ENCODE data around the gene SLC25A22.

The SLC25A22 gene

GRCh38 chr11:788009-788640, 10.0 kb downstream of the SLC25A22 start:
- DNase-seq, result no peak

GRCh38 chr11:787084-787675, 10.9 kb downstream of the SLC25A22 start:
- DNase-seq, result no peak

GRCh38 chr11:786235-787083, 11.6 kb downstream of the SLC25A22 start:
- DNase-seq, result no peak

GRCh38 chr11:783581-784015, 14.5 kb downstream of the SLC25A22 start:
- no peak for DNase-seq

GRCh38 chr11:782264-783174, 15.6 kb downstream of the SLC25A22 start:
- DNase-seq, result no peak

GRCh38 chr11:779955-780532, 18.0 kb downstream of the SLC25A22 start:
- no peak for DNase-seq

- no peak for DNase-seq
Measured at GRCh38 chr11:778976-779954, 18.8 kb downstream of the SLC25A22 start.

- DNase-seq, result peak; percentile 95
Measured at GRCh38 chr11:777288-778255, 20.5 kb downstream of the SLC25A22 start, which contains the start of gene GATD1. GATD1 (minus strand) TSS chr11:777487; CDS start chr11:777462, 25 bp downstream.

GRCh38 chr11:776561-777287, 21.4 kb downstream of the SLC25A22 start:
- no peak for DNase-seq

GRCh38 chr11:776263-776560, 21.9 kb downstream of the SLC25A22 start:
- no peak for DNase-seq

GRCh38 chr11:774873-775592, 23.0 kb downstream of the SLC25A22 start:
- DNase-seq, result no peak

- no peak for DNase-seq
Measured at GRCh38 chr11:773830-774229, 24.3 kb downstream of the SLC25A22 start.

- no peak for DNase-seq
Measured at GRCh38 chr11:773425-773824, 24.7 kb downstream of the SLC25A22 start.

- DNase-seq, result no peak
Measured at GRCh38 chr11:772429-773390, 25.4 kb downstream of the SLC25A22 start.

GRCh38 chr11:771617-772204, 26.4 kb downstream of the SLC25A22 start:
- DNase-seq, result no peak

GRCh38 chr11:770642-771616, 27.2 kb downstream of the SLC25A22 start:
- DNase-seq, result no peak
